NT2/D1 (cell line): Measurements from ENCODE around the gene NOL4L.

Source experiments
- YY1 ChIP-seq: IDR thresholded peaks from 2 replicates; pipeline ENCODE4 v1.6.1; 2011; ENCODE audit not compliant: insufficient read length, insufficient read depth
- ZNF274 ChIP-seq: IDR thresholded peaks from 2 replicates; pipeline ENCODE4 v1.6.1; 2011; ENCODE audit warnings: mild to moderate bottlenecking, low read depth, low read length

- no peak for TF ChIP-seq ZNF274
- TF ChIP-seq YY1: no peak
These were observed 57.6 kb downstream of the NOL4L start for GRCh38 chr20:32527447-32528055.
